ENCODE measurements around the gene NUDT1.

Gene NUDT1

DNA sequence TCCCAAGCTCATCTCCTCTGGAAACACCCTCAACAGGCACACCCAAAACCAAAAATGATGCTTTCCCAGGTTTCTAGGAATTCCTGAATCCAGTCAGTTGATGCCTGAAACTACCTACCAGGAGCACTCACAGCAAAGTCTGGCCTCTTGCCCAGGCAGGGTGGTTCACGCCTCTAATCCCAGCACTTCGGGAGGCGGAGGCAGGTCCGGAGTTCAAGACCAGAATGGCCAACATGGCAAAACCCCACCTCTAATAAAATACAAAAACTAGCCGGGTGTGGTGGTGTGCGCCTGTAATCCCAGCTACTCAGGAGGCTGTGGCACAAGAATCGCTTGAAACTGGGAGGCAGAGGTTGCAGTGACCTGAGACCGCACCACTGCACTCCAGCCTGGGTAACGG, 11.1 kb upstream of the NUDT1 start:
- no peak overlapping the region for H2AFZ ChIP-seq (ENCODE audit: low read length)
- peaks cover 63% of the 10 kb centered on the region for H3K36me3 ChIP-seq (ENCODE audit: insufficient read depth, low read length)
- peaks cover 18% of the 10 kb centered on the region for H3K79me2 ChIP-seq (ENCODE audit: insufficient read depth, low read length)
- no peaks in the 10 kb centered on the region for H3K9me3 ChIP-seq (ENCODE audit: low read length)
- H3K27me3 ChIP-seq (ENCODE audit: insufficient read depth, low read length): no peaks in the 10 kb centered on the region
- H3K9ac ChIP-seq (ENCODE audit: low read length): no peak overlapping the region
- H3K4me1 ChIP-seq (ENCODE audit: insufficient read depth, low read length, severe bottlenecking): peaks cover 23% of the 10 kb centered on the region
- H3K4me2 ChIP-seq (ENCODE audit: low read length): no peak overlapping the region
- H3K9me2 ChIP-seq (ENCODE audit: low read depth, low read length): no peaks in the 10 kb centered on the region
- H3K4me3 ChIP-seq (ENCODE audit: low read depth, low read length, poor library complexity, severe bottlenecking): no peak overlapping the region
- no peak overlapping the region for H3K27ac ChIP-seq (ENCODE audit: low read depth, low read length, poor library complexity, severe bottlenecking)
- peaks cover 6% of the 10 kb centered on the region; the same call in 1 of the 2 replicates for H3F3A ChIP-seq (ENCODE audit: insufficient read depth, low read length)
- H4K20me1 ChIP-seq (ENCODE audit: insufficient read depth, low read length): no peaks in the 10 kb centered on the region
- TF ChIP-seq, protein P1, sequence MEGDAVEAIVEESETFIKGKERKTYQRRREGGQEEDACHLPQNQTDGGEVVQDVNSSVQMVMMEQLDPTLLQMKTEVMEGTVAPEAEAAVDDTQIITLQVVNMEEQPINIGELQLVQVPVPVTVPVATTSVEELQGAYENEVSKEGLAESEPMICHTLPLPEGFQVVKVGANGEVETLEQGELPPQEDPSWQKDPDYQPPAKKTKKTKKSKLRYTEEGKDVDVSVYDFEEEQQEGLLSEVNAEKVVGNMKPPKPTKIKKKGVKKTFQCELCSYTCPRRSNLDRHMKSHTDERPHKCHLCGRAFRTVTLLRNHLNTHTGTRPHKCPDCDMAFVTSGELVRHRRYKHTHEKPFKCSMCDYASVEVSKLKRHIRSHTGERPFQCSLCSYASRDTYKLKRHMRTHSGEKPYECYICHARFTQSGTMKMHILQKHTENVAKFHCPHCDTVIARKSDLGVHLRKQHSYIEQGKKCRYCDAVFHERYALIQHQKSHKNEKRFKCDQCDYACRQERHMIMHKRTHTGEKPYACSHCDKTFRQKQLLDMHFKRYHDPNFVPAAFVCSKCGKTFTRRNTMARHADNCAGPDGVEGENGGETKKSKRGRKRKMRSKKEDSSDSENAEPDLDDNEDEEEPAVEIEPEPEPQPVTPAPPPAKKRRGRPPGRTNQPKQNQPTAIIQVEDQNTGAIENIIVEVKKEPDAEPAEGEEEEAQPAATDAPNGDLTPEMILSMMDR (IDR thresholded peaks at IDR 0.05; ENCODE audit: low read length): no peak
- no peak for TF ChIP-seq EZH2 (IDR thresholded peaks at IDR 0.05; ENCODE audit: borderline replicate concordance, low read length)

DNA sequence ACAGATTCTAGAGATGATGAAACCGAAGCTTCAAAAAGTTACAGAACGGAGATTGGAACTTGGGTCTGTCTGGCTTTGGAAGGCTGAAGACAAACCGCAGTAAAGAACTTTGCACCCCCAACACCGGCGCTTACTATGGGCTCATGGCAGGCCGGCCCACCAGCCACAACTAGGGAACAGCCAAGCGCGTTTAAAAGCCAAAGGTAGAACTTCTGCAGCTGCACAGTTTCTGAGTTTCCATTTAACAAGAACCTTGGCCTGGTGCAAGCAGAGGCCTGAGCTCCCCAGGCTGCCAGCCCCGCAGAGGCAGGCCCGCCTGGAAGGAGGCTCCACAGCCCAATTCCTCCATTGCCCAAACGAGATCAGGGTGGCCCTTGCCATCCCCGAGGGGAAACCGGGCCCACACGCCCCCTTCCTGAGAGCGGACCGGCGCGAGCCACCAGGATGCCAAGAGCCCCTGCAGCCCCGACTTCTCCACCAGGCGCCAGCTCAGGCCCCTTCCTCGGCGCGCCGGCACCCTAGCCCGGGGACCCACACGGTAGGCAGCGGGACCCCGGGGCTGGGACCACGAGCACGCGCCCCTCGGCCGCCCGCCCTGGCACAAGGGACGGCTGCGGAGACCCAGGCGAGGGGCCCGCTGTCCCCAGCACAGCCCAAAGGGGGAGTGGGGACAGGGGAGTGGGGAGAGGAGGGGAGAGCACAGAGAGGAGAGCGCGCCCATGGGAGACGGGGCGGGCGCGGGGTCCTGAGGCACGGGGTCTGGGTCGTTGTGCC, 9.8 kb upstream of the NUDT1 start:
- Histone ChIP-seq H3K79me2 (ENCODE audit: insufficient read depth, low read length) (peaks cover 18% of the 10 kb centered on the region), H3K4me3 (ENCODE audit: low read depth, low read length, poor library complexity, severe bottlenecking) (peak overlapping the region; percentile 85), H2AFZ (ENCODE audit: low read length) (no peak overlapping the region), H3K4me2 (ENCODE audit: low read length) (peak overlapping the region; percentile 100), H3K27ac (ENCODE audit: low read depth, low read length, poor library complexity, severe bottlenecking) (no peak overlapping the region), H3K9me2 (ENCODE audit: low read depth, low read length) (no peaks in the 10 kb centered on the region), H3K9me3 (ENCODE audit: low read length) (no peaks in the 10 kb centered on the region), H3K36me3 (ENCODE audit: insufficient read depth, low read length) (peaks cover 63% of the 10 kb centered on the region), H3K27me3 (ENCODE audit: insufficient read depth, low read length) (no peaks in the 10 kb centered on the region), H3K9ac (ENCODE audit: low read length) (peak overlapping the region; percentile 82), H3F3A (ENCODE audit: insufficient read depth, low read length) (peaks cover 6% of the 10 kb centered on the region; the same call in 1 of the 2 replicates), H4K20me1 (ENCODE audit: insufficient read depth, low read length) (no peaks in the 10 kb centered on the region), H3K4me1 (ENCODE audit: insufficient read depth, low read length, severe bottlenecking) (peaks cover 28% of the 10 kb centered on the region)
- TF ChIP-seq, protein P1 (IDR thresholded peaks at IDR 0.05; ENCODE audit: low read length): no peak
- no peak for TF ChIP-seq EZH2 (IDR thresholded peaks at IDR 0.05; ENCODE audit: borderline replicate concordance, low read length)

DNA sequence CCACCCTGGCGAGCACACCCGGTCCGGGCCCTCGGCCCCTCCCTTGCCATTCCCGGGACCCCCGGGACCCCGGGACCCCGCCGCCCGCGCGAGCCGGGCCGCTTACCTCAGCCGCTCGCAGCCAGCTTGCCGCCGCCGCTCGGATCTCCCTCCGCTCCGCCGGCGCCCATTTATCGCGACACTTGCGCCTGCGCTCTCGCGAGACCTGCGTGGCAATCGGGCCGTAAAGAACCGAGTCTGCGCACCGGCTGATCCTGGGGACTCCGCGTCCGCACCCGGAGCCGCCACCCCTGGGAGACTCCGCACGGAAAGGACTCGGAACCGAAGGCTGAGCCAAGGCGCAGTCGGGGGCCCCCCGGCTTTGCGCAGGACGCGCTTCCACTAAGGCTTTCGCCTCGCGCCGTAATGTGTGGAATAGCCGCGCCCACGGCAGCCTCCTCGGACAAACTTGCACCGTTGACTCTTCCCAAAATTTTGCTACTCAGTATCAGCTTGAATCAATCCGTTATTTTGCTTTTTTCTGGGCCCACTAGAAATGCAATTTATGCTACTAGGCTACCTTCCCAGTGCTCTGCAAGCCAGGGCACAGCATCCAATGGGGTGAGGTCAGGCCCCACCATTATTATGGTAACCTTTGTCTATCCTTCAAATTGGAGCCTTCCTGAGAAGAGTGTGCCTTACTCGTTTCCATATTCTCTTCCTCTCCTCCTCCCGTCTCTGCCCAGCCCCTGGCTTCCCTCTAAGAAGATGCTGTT, 9.1 kb upstream of the NUDT1 start, which contains the start of gene MAD1L1:
Gene MAD1L1 (minus strand): TSS at position 180 of the 755 bp plus-strand sequence. CDS start 2,812 bp downstream, outside the sequence.
- Histone ChIP-seq H3F3A (ENCODE audit: insufficient read depth, low read length) (peaks cover 6% of the 10 kb centered on the region; the same call in 1 of the 2 replicates), H3K4me1 (ENCODE audit: insufficient read depth, low read length, severe bottlenecking) (peaks cover 35% of the 10 kb centered on the region), H3K9me2 (ENCODE audit: low read depth, low read length) (no peaks in the 10 kb centered on the region), H3K4me3 (ENCODE audit: low read depth, low read length, poor library complexity, severe bottlenecking) (peak within 1 kb of the TSS; percentile 85), H2AFZ (ENCODE audit: low read length) (no peak within 1 kb of the TSS), H3K27me3 (ENCODE audit: insufficient read depth, low read length) (no peaks in the 10 kb centered on the region), H3K9ac (ENCODE audit: low read length) (peak within 1 kb of the TSS; percentile 82), H3K36me3 (ENCODE audit: insufficient read depth, low read length) (peaks cover 59% of the 10 kb centered on the region), H3K9me3 (ENCODE audit: low read length) (no peaks in the 10 kb centered on the region), H3K4me2 (ENCODE audit: low read length) (peak within 1 kb of the TSS; percentile 100), H3K27ac (ENCODE audit: low read depth, low read length, poor library complexity, severe bottlenecking) (peak within 1 kb of the TSS; percentile 17), H3K79me2 (ENCODE audit: insufficient read depth, low read length) (peaks cover 18% of the 10 kb centered on the region), H4K20me1 (ENCODE audit: insufficient read depth, low read length) (no peaks in the 10 kb centered on the region)
- TF ChIP-seq EZH2 (IDR thresholded peaks at IDR 0.05; ENCODE audit: borderline replicate concordance, low read length): no peak
- TF ChIP-seq, protein P1 (IDR thresholded peaks at IDR 0.05; ENCODE audit: low read length): no peak
